ENCODE results near the gene TRAF3IP3.

TRAF3IP3 gene, protein sequence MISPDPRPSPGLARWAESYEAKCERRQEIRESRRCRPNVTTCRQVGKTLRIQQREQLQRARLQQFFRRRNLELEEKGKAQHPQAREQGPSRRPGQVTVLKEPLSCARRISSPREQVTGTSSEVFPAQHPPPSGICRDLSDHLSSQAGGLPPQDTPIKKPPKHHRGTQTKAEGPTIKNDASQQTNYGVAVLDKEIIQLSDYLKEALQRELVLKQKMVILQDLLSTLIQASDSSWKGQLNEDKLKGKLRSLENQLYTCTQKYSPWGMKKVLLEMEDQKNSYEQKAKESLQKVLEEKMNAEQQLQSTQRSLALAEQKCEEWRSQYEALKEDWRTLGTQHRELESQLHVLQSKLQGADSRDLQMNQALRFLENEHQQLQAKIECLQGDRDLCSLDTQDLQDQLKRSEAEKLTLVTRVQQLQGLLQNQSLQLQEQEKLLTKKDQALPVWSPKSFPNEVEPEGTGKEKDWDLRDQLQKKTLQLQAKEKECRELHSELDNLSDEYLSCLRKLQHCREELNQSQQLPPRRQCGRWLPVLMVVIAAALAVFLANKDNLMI

GRCh38 chr1:209755926-209756614 lies at the start of gene TRAF3IP3:
Gene TRAF3IP3 (plus strand): TSS chr1:209756053. CDS start chr1:209760040, 3,987 bp downstream.
- DNase-seq (ENCODE audit: low read depth in 1 of 2, low spot score in 1 of 2): peak; percentile 40 to 46

DNA sequence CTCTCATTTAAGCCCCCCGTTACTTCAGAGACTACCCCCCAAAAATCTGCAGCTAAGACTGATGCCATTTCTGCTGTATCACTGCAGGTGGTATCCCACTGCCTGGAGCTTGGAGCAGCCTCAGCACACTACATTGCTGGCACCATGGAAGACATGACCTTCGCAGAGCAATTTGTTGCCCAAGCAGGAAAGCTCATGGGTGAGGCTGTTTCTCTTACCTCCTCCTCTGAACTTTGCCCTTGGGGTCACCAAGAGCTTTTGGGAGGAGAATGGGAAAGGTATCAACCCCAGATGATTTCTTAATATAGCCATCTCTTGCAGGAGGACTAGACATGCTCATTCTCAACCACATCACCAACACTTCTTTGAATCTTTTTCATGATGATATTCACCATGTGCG lies 49.2 kb upstream of the TRAF3IP3 start:
- no peak for DNase-seq (ENCODE audit: low read depth in 1 of 2, low spot score in 1 of 2)

DNA sequence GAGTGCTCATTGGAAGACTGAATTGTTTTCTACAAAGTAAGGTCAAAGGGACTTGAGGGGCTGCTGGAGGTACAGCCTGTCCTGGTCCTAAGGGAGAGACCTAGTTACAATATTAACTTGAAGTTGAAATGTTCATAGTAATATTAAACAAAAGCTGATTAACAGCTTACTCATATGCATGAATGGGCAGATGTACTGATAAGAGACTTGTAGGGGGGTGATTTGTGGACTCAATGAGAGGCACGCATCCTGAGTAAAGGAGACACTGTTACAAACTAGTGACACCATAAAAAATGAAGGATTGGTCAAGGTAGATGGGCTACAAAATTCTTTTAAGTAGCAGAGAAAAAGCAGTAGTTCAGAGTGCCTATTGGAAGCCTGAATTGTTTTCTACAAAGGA lies 48.5 kb upstream of the TRAF3IP3 start:
- no peak for DNase-seq (ENCODE audit: low read depth in 1 of 2, low spot score in 1 of 2)

- no peak for DNase-seq (ENCODE audit: low read depth in 1 of 2, low spot score in 1 of 2)
These were observed 47.6 kb upstream of the TRAF3IP3 start for GRCh38 chr1:209708297-209708696.

DNA sequence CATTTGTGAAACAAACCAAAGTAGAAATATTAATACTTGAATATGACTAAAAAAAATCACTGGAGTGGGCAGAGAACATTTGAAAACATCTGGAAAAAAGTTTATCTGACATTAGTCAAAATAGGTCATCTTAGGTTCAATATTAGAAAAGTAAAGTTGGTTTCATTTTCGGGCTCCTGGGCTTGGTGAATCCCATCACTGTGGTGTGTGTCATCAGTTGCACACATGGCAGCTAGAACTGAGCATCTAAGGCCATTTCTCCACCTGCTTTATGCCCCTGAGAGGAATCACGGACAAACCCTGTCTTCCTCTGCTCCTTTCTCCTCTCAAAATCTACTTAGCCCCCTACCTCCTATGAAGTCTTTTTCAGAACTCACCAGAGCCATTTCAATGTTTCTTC lies 45.8 kb upstream of the TRAF3IP3 start:
- DNase-seq (ENCODE audit: low read depth in 1 of 2, low spot score in 1 of 2): no peak

- no peak for DNase-seq (ENCODE audit: low read depth in 1 of 2, low spot score in 1 of 2)
These were observed 45.0 kb upstream of the TRAF3IP3 start for GRCh38 chr1:209710847-209711246.

- no peak for DNase-seq (ENCODE audit: low read depth in 1 of 2, low spot score in 1 of 2)
These were observed 41.5 kb upstream of the TRAF3IP3 start for GRCh38 chr1:209714338-209714737.

DNA sequence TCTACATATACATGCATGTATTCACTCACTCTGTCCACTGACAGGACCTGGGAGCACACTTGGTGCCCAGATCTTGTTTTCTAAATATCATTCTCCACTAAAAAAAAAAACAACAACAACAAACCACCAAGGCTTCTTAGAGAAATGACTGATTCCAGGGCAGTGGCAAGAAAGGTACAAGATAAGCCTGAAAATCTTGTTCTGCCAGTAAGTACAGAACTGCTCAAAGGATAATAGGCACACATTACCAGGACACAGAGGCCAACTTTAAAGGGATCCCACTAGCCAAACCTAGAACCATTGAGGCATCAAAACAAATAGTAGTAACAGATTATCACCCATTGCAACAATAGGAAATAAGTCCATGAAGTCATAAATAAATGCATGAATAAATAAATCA lies 40.5 kb upstream of the TRAF3IP3 start:
- no peak for DNase-seq (ENCODE audit: low read depth in 1 of 2, low spot score in 1 of 2)

DNA sequence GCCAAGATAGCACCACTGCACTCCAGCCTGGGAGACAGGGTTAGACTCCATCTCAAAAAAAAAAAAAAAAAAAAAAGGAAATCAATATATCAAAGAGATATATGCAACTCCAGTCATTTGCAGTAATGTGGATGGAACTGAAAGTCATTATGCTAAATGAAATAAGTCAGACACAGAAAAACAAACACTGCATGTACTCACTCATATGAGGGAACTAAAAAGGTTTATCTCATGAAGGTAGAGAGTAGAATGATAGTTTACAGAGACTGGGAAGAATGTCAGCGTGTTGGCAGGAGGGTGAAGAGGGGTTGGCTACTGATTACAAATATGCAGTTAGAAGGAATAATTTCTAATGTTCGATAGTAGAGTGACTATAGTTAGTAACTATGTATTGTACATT lies 38.0 kb upstream of the TRAF3IP3 start:
- DNase-seq (ENCODE audit: low read depth in 1 of 2, low spot score in 1 of 2): no peak

DNA sequence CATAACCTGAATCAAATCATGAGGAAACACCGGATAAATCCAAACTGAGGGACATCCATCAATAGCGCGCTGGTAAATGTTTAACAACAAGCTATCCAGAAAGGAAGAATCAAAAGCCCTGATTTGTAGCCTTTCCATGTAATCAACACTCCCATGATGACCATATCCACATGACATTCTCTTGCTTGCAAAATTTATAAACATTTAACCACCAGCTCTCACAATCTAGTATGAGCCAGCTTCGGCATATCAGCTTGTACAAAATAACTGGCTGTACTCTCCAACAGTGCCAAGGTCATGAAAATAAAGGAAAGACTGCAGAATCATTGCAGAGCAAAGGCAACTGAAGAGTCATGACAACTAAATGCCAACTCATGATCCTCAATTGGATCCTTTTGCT lies 35.5 kb upstream of the TRAF3IP3 start:
- no peak for DNase-seq (ENCODE audit: low read depth in 1 of 2, low spot score in 1 of 2)

GRCh38 chr1:209720826-209721225 lies 35.0 kb upstream of the TRAF3IP3 start:
- no peak for DNase-seq (ENCODE audit: low read depth in 1 of 2, low spot score in 1 of 2)

GRCh38 chr1:209721323-209721722 lies 34.5 kb upstream of the TRAF3IP3 start:
- no peak for DNase-seq (ENCODE audit: low read depth in 1 of 2, low spot score in 1 of 2)

DNA sequence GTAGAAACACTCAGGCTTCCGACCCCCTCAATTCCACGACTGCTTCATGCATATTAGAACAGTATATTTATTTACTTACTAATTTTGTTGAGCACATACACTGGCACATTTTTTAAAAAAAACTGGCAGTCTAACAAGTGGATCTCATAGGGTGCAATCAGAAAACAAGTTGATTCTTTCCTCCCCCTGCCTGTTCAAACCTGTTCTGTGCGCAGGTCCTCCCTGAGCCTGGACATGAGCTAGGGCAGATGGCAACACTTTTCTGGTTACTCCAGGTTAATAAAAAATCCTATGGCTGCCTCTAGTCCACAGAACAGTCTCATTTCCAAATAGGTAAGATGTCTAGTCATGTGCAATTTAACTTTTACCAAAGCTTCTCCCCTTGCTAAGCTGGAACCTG lies 32.6 kb upstream of the TRAF3IP3 start:
- DNase-seq (ENCODE audit: low read depth in 1 of 2, low spot score in 1 of 2): no peak

GRCh38 chr1:209723756-209724693 lies 31.8 kb upstream of the TRAF3IP3 start:
- DNase-seq (ENCODE audit: low read depth in 1 of 2, low spot score in 1 of 2): no peak

DNA sequence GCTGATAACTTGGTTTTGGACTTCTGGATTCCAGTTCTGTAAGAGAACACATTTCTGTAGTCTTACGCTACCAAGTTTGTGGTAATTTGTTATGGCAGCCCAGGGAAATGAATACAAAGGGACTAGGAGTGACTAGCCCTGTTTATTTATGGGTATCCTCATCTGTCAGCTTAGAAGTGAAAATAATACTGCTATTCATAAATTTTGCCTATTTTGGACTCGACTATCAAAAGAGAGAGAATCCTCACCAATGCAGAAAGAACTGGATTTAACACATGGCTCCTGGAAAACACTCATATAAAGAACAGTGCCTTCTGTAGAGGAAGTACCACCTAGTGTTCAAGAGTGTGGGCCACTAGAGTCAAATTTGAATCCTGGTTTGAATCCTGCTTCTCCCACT lies 28.6 kb upstream of the TRAF3IP3 start:
- DNase-seq (ENCODE audit: low read depth in 1 of 2, low spot score in 1 of 2): no peak

DNA sequence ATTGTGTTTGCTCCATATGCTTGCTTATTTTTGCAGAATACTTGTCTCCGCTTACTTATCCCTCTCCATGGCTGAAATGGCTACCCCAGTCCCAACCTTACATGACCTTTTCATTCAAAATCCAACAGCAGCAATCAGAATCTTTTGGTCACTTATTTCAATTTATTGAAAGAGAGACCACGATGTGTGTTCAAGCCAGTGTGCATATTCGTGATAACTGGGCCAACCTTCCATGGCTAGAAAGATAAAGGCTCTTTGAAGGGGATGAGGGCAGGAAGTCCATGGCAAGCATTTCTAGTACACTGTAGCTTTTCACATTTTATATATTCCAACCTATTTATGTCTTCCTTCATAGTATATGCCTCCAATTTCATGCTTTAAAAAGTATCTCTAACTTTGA lies 28.1 kb upstream of the TRAF3IP3 start:
- no peak for DNase-seq (ENCODE audit: low read depth in 1 of 2, low spot score in 1 of 2)

DNA sequence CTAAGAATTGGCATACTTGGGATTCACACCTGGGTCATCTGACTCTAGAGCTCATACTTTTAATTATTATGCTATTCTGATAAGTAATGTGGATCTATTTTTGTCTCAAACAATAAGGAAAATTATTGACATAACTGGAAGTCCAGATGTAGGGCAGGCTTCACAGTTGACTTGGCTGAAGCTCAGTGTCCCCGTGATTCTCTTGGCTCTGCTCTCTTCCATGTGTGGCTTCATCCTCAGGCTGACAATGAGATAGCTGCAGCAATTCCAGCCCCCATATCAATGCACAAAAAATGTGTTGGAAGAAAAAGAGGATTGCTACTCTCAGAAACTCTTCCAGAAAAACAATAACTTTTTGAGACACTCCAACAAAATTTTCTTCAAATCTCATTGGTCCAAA lies 27.4 kb upstream of the TRAF3IP3 start:
- DNase-seq (ENCODE audit: low read depth in 1 of 2, low spot score in 1 of 2): no peak

- DNase-seq (ENCODE audit: low read depth in 1 of 2, low spot score in 1 of 2): no peak
These were observed 26.4 kb upstream of the TRAF3IP3 start for GRCh38 chr1:209729436-209729835.

DNA sequence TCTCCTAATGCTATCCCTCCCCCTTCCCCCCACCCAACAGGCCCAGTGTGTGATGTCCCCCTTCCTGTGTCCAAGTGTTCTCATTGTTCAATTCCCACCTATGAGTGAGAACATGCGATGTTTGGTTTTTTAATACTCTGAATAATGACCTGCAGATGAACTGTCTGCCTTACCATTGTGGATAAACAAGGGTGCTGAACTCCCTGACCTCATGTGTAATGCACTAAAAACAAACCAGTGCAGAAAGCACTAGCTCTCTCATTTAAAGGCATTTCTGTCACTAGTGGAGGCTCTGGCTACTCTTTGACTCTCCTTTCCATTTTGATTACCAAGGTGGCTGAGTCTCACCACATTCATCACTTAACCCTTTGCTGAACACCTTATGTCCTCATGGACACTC lies 23.1 kb upstream of the TRAF3IP3 start:
- no peak for DNase-seq (ENCODE audit: low read depth in 1 of 2, low spot score in 1 of 2)

GRCh38 chr1:209733409-209734192 lies 22.3 kb upstream of the TRAF3IP3 start:
- DNase-seq (ENCODE audit: low read depth in 1 of 2, low spot score in 1 of 2): no peak
